Gastrocnemius medialis (tissue), 4 donors: Measurements from ENCODE around the gene FBXL16. TPM values are rescaled to one million over a fixed set of nuclear protein-coding genes. Genes with fewer than 3 reads are reported as not detected.
A peak's percentile ranks its signal among the peaks of the same experiment; 100 is the strongest.

Source experiments
- ATAC-seq, 2 donors: fragments of 150-250 bp; one replicate each; pipeline ENCODE4 v1.9.1; 2016
- DNase-seq, 2 donors: peaks; one replicate each; pipeline ENCODE4 v3.0.0-alpha.2; 2019
- H3K27ac ChIP-seq, 4 donors: fragments of 200-600 bp; sonication (generic); 1 replicate in 1 of 4; 2 replicates in 3 of 4; pipeline ENCODE4 v1.5.1; 2016 to 2018; ENCODE audit warnings: mild to moderate bottlenecking in 2 of 4, moderate library complexity in 1 of 4
- H3K27me3 ChIP-seq, 3 donors: fragments of 200-600 bp; sonication (generic) in 2 of 3; 1 replicate in 1 of 3; 2 replicates in 2 of 3; pipeline versions ENCODE4 v1.5.1 to v1.6.0; 2016 to 2019; ENCODE audit warnings: mild to moderate bottlenecking in 1 of 3, moderate library complexity in 1 of 3
- H3K36me3 ChIP-seq, 2 donors: fragments of 200-600 bp; sonication (generic) in 1 of 2; one replicate each; pipeline ENCODE4 v1.5.1; 2017 to 2018
- H3K4me1 ChIP-seq, 2 donors: fragments of 200-600 bp; sonication (generic) in 1 of 2; one replicate each; pipeline ENCODE4 v1.5.1; 2016 to 2017; ENCODE audit warnings: mild to moderate bottlenecking in 2 of 2
- H3K4me3 ChIP-seq, 4 donors: fragments of 200-600 bp; sonication (generic) in 3 of 4; 1 replicate in 1 of 4; 2 replicates in 3 of 4; pipeline ENCODE4 v1.5.1; 2016 to 2019; ENCODE audit warnings: mild to moderate bottlenecking in 2 of 4
- H3K9me3 ChIP-seq, 3 donors: fragments of 200-600 bp; sonication (generic) in 2 of 3; 1 replicate in 1 of 3; 2 replicates in 2 of 3; pipeline ENCODE4 v1.5.1; 2016 to 2019
- POLR2A ChIP-seq, 2 donors: fragments of 450-650 bp; IDR thresholded peaks; one replicate each; pipeline ENCODE4 v1.6.1; 2017; ENCODE audit warnings: antibody characterized with exemption in 2 of 2, mild to moderate bottlenecking in 2 of 2, moderate library complexity in 2 of 2
- in situ Hi-C, 4 donors: fragments of 200-750 bp; cut with MboI; loops; one replicate each; pipeline versions ENCODE4 v1.15.0 to v1.8.0; 2017; ENCODE audit warnings: low sequenced_read_pairs in 4 of 4
- intact Hi-C: fragments of 100-400 bp; cut with DNase I; formaldehyde crosslinking; loops from one replicate; pipeline ENCODE4 v1.15.1; 2023; ENCODE audit warnings: low total_unique reads
- total RNA-seq, 4 donors: library from RNA; depleted of rRNA; stranded (reverse); fragments of >200 nt; gene quantifications; one replicate each; pipeline versions ENCODE4 v1.1.0 to v1.2.3, GENCODE V29; 2016
- TF ChIP-seq, protein P1 (sequence below), 5 experiments: fragments of 450-650 bp in 3 of 5; fragments of 200-600 bp in 2 of 5; sonication (generic) in 2 of 5; IDR thresholded peaks in 4 of 5; conservative IDR thresholded peaks in 1 of 5; 1 replicate in 4 of 5; 2 replicates in 1 of 5; pipeline ENCODE4 v1.5.1; 2016 to 2019; ENCODE audit warnings: antibody characterized with exemption in 5 of 5, mild to moderate bottlenecking in 3 of 5, moderate library complexity in 3 of 5

The FBXL16 gene
- total RNA-seq, 4 donors from 2014 or later: not detected

DNA sequence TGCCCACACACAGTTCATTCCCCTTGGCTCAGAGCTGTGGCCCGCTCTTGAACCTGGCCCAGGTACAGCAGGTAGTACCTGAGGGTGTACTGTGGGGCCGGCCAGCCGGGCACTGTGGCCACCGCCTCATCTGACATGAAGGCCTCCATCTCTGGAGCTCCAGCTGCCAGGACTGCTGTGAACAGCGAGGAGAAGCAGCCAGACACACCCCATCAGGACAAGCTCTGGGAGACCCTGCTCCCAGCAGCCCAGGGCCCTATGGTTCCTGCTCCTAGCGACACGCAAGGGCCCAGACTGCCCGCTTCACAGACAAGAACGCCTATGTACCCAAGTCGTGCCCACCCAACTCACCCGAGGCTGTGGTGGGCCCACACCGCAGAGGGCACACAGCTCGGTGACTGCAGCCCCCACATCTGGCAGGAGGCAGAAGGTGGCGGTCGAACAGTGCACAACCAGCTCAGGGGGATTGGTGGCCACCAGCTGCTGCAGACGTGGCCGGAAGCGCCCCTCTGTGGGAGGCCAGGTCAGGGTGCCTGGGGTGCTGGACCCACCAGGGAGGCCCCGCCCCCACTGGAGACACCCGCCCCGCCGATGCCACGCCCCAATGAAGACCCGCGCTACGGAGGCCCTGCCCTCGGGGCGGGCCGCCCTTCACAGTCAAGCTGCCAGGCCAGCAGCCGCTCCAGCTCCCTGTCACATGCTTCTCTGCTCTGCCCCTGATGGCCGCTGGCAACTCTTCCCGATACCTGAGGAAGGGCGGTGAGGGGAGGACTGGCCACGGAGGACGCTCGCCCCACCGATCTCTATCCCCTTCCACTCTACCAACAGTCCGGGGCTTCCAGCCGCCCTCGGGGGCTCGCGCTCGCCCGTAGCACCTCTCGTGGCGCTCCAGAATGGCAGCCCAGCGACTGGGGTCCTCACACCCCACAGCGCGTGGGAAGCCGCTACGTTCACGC is 26.5 kb downstream of the FBXL16 start:
- intact Hi-C loops (no loop called here), in situ Hi-C loops (no loop called here)
- Histone ChIP-seq H3K27ac (peak overlapping the region; percentile 89 to 100 (median 98)), H3K27me3 (no peaks in the 10 kb centered on the region), H3K4me3 (peak overlapping the region; percentile 51 to 82 (median 70)), H3K9me3 (no peaks in the 10 kb centered on the region), H3K4me1 (peaks cover 24 to 40% of the 10 kb centered on the region in 2 donors), H3K36me3 (peaks cover 0 to 21% of the 10 kb centered on the region in 2 donors)
- TF ChIP-seq, protein P1, sequence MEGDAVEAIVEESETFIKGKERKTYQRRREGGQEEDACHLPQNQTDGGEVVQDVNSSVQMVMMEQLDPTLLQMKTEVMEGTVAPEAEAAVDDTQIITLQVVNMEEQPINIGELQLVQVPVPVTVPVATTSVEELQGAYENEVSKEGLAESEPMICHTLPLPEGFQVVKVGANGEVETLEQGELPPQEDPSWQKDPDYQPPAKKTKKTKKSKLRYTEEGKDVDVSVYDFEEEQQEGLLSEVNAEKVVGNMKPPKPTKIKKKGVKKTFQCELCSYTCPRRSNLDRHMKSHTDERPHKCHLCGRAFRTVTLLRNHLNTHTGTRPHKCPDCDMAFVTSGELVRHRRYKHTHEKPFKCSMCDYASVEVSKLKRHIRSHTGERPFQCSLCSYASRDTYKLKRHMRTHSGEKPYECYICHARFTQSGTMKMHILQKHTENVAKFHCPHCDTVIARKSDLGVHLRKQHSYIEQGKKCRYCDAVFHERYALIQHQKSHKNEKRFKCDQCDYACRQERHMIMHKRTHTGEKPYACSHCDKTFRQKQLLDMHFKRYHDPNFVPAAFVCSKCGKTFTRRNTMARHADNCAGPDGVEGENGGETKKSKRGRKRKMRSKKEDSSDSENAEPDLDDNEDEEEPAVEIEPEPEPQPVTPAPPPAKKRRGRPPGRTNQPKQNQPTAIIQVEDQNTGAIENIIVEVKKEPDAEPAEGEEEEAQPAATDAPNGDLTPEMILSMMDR (IDR thresholded peaks at IDR 0.05 in 4 of 5, conservative IDR thresholded peaks at IDR 0.05 in 1 of 5): no peak
- no peak for TF ChIP-seq POLR2A (IDR thresholded peaks at IDR 0.05)
- peak; percentile 34 to 66 for DNase-seq
- ATAC-seq: peak; percentile 14 to 21

DNA sequence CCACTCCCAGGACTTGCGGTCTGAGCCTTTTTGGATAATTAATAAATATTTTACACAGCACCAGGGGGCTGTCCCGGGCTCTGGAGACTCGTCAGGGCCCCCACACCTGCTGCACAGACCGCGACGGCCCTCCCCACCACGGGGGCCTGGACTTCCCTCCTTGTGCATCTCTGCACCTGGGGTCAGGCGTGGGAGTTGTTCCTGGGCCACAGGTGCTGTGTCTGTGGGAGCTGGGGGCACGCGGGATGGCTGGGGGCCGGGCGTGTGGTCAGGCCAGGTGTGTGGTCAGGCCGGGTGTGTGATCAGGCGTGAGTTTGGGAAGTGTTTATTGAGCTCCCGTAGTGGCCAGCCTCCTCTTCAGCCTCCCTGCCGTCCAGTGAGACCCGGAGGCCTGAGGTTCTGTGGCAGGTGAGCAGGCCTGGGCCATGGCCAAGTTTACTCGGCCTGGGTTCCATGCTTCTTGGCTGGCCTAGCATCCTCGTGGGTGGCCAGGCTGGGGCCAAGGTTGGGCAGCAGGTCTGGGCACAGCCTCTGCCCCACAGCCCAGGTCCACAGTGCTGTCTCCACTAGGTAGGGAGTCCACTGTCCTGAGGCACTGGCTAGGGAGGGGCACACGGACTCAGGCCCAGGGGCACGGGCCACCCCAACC is 27.3 kb downstream of the FBXL16 start:
- no peak for ATAC-seq
- Histone ChIP-seq H3K9me3 (no peaks in the 10 kb centered on the region), H3K36me3 (peaks cover 0 to 26% of the 10 kb centered on the region in 2 donors), H3K4me3 (no peak overlapping the region), H3K27ac (no peak overlapping the region), H3K4me1 (peaks cover 19 to 34% of the 10 kb centered on the region in 2 donors), H3K27me3 (no peaks in the 10 kb centered on the region)
- in situ Hi-C loops (no loop called here), intact Hi-C loops (no loop called here)
- TF ChIP-seq, protein P1 (IDR thresholded peaks at IDR 0.05 in 4 of 5, conservative IDR thresholded peaks at IDR 0.05 in 1 of 5): no peak
- no peak for TF ChIP-seq POLR2A (IDR thresholded peaks at IDR 0.05)
- DNase-seq: peak in 1 of 2 donors; percentile 27

DNA sequence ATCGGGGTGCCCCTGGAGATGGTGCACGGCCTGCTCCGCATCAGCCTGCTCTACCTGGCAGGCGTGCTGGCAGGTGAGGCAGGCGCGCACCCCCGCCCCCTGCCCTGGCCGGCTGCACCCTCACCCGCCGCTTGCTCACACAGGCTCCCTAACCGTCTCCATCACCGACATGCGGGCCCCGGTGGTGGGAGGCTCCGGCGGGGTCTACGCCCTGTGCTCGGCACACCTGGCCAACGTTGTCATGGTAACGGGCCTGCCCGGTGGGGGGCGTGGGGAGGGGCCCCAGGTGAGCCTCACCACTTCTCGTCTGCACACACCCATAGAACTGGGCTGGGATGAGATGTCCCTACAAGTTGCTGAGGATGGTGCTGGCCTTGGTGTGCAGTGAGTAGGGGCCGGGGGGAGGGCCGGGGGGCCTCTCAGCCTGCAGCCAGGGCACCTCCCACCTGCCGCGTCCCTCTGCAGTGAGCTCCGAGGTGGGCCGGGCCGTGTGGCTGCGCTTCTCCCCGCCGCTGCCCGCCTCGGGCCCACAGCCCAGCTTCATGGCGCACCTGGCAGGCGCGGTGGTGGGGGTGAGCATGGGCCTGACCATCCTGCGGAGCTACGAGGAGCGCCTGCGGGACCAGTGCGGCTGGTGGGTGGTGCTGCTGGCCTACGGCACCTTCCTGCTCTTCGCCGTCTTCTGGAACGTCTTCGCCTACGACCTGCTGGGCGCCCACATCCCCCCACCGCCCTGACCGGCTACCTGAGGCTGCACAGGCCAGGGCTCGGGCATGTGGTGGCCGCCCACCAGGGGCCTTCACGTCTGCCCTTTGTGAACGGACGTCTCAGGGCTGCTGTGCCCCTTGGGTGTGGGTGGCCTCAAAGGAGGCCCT is 28.0 kb downstream of the FBXL16 start:
- Histone ChIP-seq H3K9me3 (no peaks in the 10 kb centered on the region), H3K27ac (no peak overlapping the region), H3K4me3 (no peak overlapping the region), H3K4me1 (peaks cover 15 to 27% of the 10 kb centered on the region in 2 donors), H3K36me3 (peaks cover 0 to 26% of the 10 kb centered on the region in 2 donors), H3K27me3 (no peaks in the 10 kb centered on the region)
- in situ Hi-C loops: no loop called here
- DNase-seq: peak in 1 of 2 donors; percentile 16
- TF ChIP-seq, protein P1 (IDR thresholded peaks at IDR 0.05 in 4 of 5, conservative IDR thresholded peaks at IDR 0.05 in 1 of 5): no peak
- TF ChIP-seq POLR2A (IDR thresholded peaks at IDR 0.05): no peak
- no peak for ATAC-seq
- intact Hi-C loops: no loop called here

DNA sequence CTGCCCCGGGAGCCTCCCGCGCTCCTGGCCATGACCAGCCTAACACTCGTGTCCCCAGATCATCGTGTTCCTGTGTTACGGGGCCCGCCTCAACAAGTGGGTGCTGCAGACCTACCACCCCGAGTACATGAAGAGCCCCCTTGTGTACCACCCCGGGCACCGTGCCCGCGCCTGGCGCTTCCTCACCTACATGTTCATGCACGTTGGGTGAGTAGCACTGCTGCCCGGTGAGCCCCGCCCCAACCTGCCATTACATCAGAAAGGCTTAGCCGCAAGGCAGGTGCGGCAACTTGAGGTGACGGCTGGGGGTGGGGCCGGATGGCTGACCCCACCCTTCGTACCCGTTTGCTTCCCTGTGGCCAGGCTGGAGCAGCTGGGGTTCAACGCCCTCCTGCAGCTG is 28.7 kb downstream of the FBXL16 start:
- in situ Hi-C loops: no loop called here
- intact Hi-C loops: no loop called here
- H3K4me3 ChIP-seq: no peak overlapping the region
- no peak overlapping the region for H3K27ac ChIP-seq
- no peaks in the 10 kb centered on the region for H3K9me3 ChIP-seq
- H3K4me1 ChIP-seq: peaks cover 12 to 20% of the 10 kb centered on the region in 2 donors
- ATAC-seq (no peak), DNase-seq (no peak)
- TF ChIP-seq, protein P1 (IDR thresholded peaks at IDR 0.05 in 4 of 5, conservative IDR thresholded peaks at IDR 0.05 in 1 of 5): no peak
- no peak for TF ChIP-seq POLR2A (IDR thresholded peaks at IDR 0.05)
- H3K27me3 ChIP-seq: no peaks in the 10 kb centered on the region
- peaks cover 0 to 26% of the 10 kb centered on the region in 2 donors for H3K36me3 ChIP-seq
